Body of pancreas (tissue), 4 donors: ENCODE results near the gene MRTFB.

Source experiments
- CTCF ChIP-seq, 7 experiments: fragments of 450-650 bp in 4 of 7; fragments of 200-600 bp in 3 of 7; sonication (generic) in 3 of 7; IDR thresholded peaks; one replicate each; pipeline ENCODE4 v1.5.1; 2016 to 2019; ENCODE audit warnings: antibody characterized with exemption in 7 of 7
- POLR2A ChIP-seq, 3 donors: fragments of 450-650 bp; IDR thresholded peaks; one replicate each; pipeline ENCODE4 v1.6.1; 2016; ENCODE audit warnings: antibody characterized with exemption in 3 of 3, mild to moderate bottlenecking in 2 of 3

GRCh38 chr16:14089283-14089823 lies 18.2 kb downstream of the MRTFB start:
- TF ChIP-seq CTCF (IDR thresholded peaks at IDR 0.05) (no peak), POLR2A (IDR thresholded peaks at IDR 0.05) (no peak)
